WTC11 (cell line): ENCODE results near the gene WWOX.

Source experiments
- CTCF ChIP-seq: fragments of 200-600 bp; IDR thresholded peaks from 2 replicates; pipeline ENCODE4 v1.8.0; 2022; ENCODE audit warnings: antibody characterized with exemption
- E2F5 ChIP-seq: sonication (generic); formaldehyde crosslinking; IDR thresholded peaks from 2 replicates; pipeline ENCODE4 v1.8.1; 2022; ENCODE audit warnings: mild to moderate bottlenecking, moderate library complexity, missing genetic modification reagents
- FOXJ3 ChIP-seq: sonication (generic); formaldehyde crosslinking; IDR thresholded peaks from 2 replicates; pipeline ENCODE4 v1.9.0; 2021; ENCODE audit warnings: missing genetic modification reagents, mild to moderate bottlenecking, borderline replicate concordance
- GABPB1 ChIP-seq: sonication (generic); formaldehyde crosslinking; IDR thresholded peaks from 2 replicates; pipeline ENCODE4 v1.8.1; 2023; ENCODE audit warnings: mild to moderate bottlenecking, missing genetic modification reagents
- HMGXB4 ChIP-seq: sonication (generic); formaldehyde crosslinking; IDR thresholded peaks from 2 replicates; pipeline ENCODE4 v1.8.1; 2023; ENCODE audit warnings: mild to moderate bottlenecking, moderate library complexity, missing genetic modification reagents
- KAT7 ChIP-seq: sonication (generic); formaldehyde crosslinking; IDR thresholded peaks from 2 replicates; pipeline ENCODE4 v1.8.1; 2023; ENCODE audit warnings: missing genetic modification reagents, mild to moderate bottlenecking, borderline replicate concordance
- NFE2L1 ChIP-seq: sonication (generic); formaldehyde crosslinking; IDR thresholded peaks from 2 replicates; pipeline ENCODE4 v1.8.1; 2023; ENCODE audit warnings: missing genetic modification reagents
- SP1 ChIP-seq: sonication (generic); formaldehyde crosslinking; conservative IDR thresholded peaks from 2 replicates; pipeline ENCODE4 v1.8.1; 2022; ENCODE audit warnings: missing genetic modification reagents
- STAT6 ChIP-seq: sonication (generic); formaldehyde crosslinking; conservative IDR thresholded peaks from 2 replicates; pipeline ENCODE4 v1.8.1; 2023; ENCODE audit warnings: mild to moderate bottlenecking, low read depth, missing genetic modification reagents, moderate library complexity
- USF1 ChIP-seq: sonication (generic); formaldehyde crosslinking; IDR thresholded peaks from 2 replicates; pipeline ENCODE4 v1.8.0; 2022; ENCODE audit warnings: mild to moderate bottlenecking, missing genetic modification reagents
- USF2 ChIP-seq: sonication (generic); formaldehyde crosslinking; IDR thresholded peaks from 2 replicates; pipeline ENCODE4 v1.8.1; 2023; ENCODE audit warnings: mild to moderate bottlenecking, missing genetic modification reagents, moderate library complexity
- ZNF281 ChIP-seq: sonication (generic); formaldehyde crosslinking; IDR thresholded peaks from 2 replicates; pipeline ENCODE4 v1.8.0; 2023; ENCODE audit warnings: mild to moderate bottlenecking, missing genetic modification reagents
- ZNF416 ChIP-seq: fragments of 250-450 bp; sonication (Bioruptor Pico); IDR thresholded peaks from 2 replicates; pipeline ENCODE4 v1.9.0; 2021; ENCODE audit warnings: mild to moderate bottlenecking, inconsistent platforms

- TF ChIP-seq FOXJ3 (CRISPR knock-in tag): no peak
- TF ChIP-seq USF2 (CRISPR knock-in tag): no peak
- no peak for TF ChIP-seq CTCF
- TF ChIP-seq ZNF281: no peak
- TF ChIP-seq USF1 (CRISPR knock-in tag): no peak
- no peak for TF ChIP-seq STAT6 (CRISPR knock-in tag)
- no peak for TF ChIP-seq NFE2L1
- TF ChIP-seq SP1 (CRISPR knock-in tag): no peak
- TF ChIP-seq E2F5 (CRISPR knock-in tag): no peak
- TF ChIP-seq ZNF416 (CRISPR knock-in tag): no peak
- TF ChIP-seq KAT7 (CRISPR knock-in tag): no peak
- no peak for TF ChIP-seq HMGXB4
- TF ChIP-seq GABPB1 (CRISPR knock-in tag): no peak
Observed at GRCh38 chr16:78654929-78655328, 555.5 kb downstream of the WWOX start.
